OCI-LY1 (cell line): ENCODE data around the gene KRT75.

Experiments
- H2AFZ ChIP-seq: fragments of 200-600 bp; sonication (generic), shearing (Covaris generic); 2 replicates; pipeline ENCODE4 v1.6.0; 2014; ENCODE audit warnings: antibody characterized with exemption, mild to moderate bottlenecking, low read length
- H3F3A ChIP-seq: fragments of 200-600 bp; sonication (generic), shearing (Covaris generic); 2 replicates; pipeline ENCODE4 v1.6.0; 2014; ENCODE audit warnings: mild to moderate bottlenecking, antibody characterized with exemption, low read length, moderate library complexity; ENCODE audit not compliant: insufficient read depth
- H3K27ac ChIP-seq: fragments of 200-600 bp; sonication (generic); 2 replicates; pipeline ENCODE4 v1.5.1; 2014; ENCODE audit warnings: low read length, mixed run types, mild to moderate bottlenecking, low read depth; ENCODE audit not compliant: poor library complexity, severe bottlenecking
- H3K27me3 ChIP-seq: fragments of 200-600 bp; sonication (generic); 2 replicates; pipeline ENCODE4 v1.6.0; 2014; ENCODE audit warnings: antibody characterized with exemption, mild to moderate bottlenecking, low read length, moderate library complexity; ENCODE audit not compliant: insufficient read depth
- H3K36me3 ChIP-seq: fragments of 200-600 bp; sonication (generic); 2 replicates; pipeline ENCODE4 v1.6.1; 2014; ENCODE audit warnings: mild to moderate bottlenecking, antibody characterized with exemption, low read length, moderate library complexity, mixed read lengths; ENCODE audit not compliant: insufficient read depth
- H3K4me1 ChIP-seq: fragments of 200-600 bp; sonication (generic); 2 replicates; pipeline ENCODE4 v1.5.1; 2014; ENCODE audit warnings: mild to moderate bottlenecking, low read length, moderate library complexity; ENCODE audit not compliant: insufficient read depth, severe bottlenecking
- H3K4me2 ChIP-seq: fragments of 200-600 bp; sonication (generic), shearing (Covaris generic); 2 replicates; pipeline ENCODE4 v1.6.1; 2014; ENCODE audit warnings: low read length
- H3K4me3 ChIP-seq: fragments of 200-600 bp; sonication (generic); 2 replicates; pipeline ENCODE4 v1.5.1; 2014; ENCODE audit warnings: low read length, low read depth, mild to moderate bottlenecking, mixed read lengths; ENCODE audit not compliant: poor library complexity, severe bottlenecking
- H3K79me2 ChIP-seq: fragments of 200-600 bp; shearing (Covaris generic); 2 replicates; pipeline ENCODE4 v1.6.1; 2016; ENCODE audit warnings: mixed run types, low read length, mixed read lengths; ENCODE audit not compliant: insufficient read depth
- H3K9ac ChIP-seq: fragments of 200-600 bp; sonication (generic), shearing (Covaris generic); 2 replicates; pipeline ENCODE4 v1.6.1; 2014; ENCODE audit warnings: mild to moderate bottlenecking, low read length, mixed read lengths
- H3K9me2 ChIP-seq: fragments of 200-600 bp; sonication (generic), shearing (Covaris generic); 2 replicates; pipeline ENCODE4 v1.6.1; 2014; ENCODE audit warnings: low read depth, mild to moderate bottlenecking, low read length, mixed read lengths
- H3K9me3 ChIP-seq: fragments of 200-600 bp; shearing (Covaris generic); 2 replicates; pipeline ENCODE4 v1.6.1; 2014; ENCODE audit warnings: low read length, mixed read lengths
- H4K20me1 ChIP-seq: fragments of 200-600 bp; sonication (generic), shearing (Covaris generic); 2 replicates; pipeline ENCODE4 v1.6.0; 2016; ENCODE audit warnings: mild to moderate bottlenecking, low read length; ENCODE audit not compliant: insufficient read depth
- EZH2 ChIP-seq: fragments of 200-600 bp; sonication (generic), shearing (Covaris generic); IDR thresholded peaks from 2 replicates; pipeline ENCODE4 v1.8.0; 2017; ENCODE audit warnings: borderline replicate concordance, mixed run types, mild to moderate bottlenecking, antibody characterized with exemption, low read length, moderate library complexity, mixed read lengths
- TF ChIP-seq, protein P1 (sequence below): fragments of 200-600 bp; sonication (generic), shearing (Covaris generic); IDR thresholded peaks from 2 replicates; pipeline ENCODE4 v1.5.1; 2017; ENCODE audit warnings: mild to moderate bottlenecking, antibody characterized with exemption, low read length, moderate library complexity, mixed read lengths

Gene KRT75

DNA sequence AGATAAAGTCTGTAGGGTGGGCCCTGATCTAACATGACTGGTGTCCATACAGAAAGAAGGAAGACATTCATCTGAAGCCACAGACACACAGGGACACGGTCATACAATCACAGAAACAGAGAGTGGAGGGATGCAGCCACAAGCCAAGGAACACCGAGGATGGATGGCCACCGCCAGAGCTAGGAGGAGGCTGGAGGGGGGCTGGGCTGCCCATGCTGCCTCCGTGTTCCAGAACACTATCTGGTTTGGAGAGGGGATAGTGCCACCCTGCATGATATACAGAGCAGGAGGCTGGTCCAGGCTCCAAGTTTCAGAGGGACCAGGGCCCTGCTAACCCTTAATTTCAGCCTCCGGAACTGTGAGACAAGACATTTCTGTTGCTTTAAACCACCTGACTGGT, 8.7 kb downstream of the KRT75 start:
- no peaks in the 10 kb centered on the region; the same call in 1 of the 2 replicates for H3K27me3 ChIP-seq
- TF ChIP-seq, protein P1, sequence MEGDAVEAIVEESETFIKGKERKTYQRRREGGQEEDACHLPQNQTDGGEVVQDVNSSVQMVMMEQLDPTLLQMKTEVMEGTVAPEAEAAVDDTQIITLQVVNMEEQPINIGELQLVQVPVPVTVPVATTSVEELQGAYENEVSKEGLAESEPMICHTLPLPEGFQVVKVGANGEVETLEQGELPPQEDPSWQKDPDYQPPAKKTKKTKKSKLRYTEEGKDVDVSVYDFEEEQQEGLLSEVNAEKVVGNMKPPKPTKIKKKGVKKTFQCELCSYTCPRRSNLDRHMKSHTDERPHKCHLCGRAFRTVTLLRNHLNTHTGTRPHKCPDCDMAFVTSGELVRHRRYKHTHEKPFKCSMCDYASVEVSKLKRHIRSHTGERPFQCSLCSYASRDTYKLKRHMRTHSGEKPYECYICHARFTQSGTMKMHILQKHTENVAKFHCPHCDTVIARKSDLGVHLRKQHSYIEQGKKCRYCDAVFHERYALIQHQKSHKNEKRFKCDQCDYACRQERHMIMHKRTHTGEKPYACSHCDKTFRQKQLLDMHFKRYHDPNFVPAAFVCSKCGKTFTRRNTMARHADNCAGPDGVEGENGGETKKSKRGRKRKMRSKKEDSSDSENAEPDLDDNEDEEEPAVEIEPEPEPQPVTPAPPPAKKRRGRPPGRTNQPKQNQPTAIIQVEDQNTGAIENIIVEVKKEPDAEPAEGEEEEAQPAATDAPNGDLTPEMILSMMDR, result no peak
- no peak for TF ChIP-seq EZH2
- no peaks in the 10 kb centered on the region for H3K9me3 ChIP-seq
- H4K20me1 ChIP-seq, result no peaks in the 10 kb centered on the region
- no peak overlapping the region for H2AFZ ChIP-seq
- no peak overlapping the region for H3K4me2 ChIP-seq
- no peaks in the 10 kb centered on the region for H3F3A ChIP-seq
- H3K36me3 ChIP-seq, result no peaks in the 10 kb centered on the region
- no peak overlapping the region for H3K4me3 ChIP-seq
- H3K9me2 ChIP-seq, result no peaks in the 10 kb centered on the region
- no peak overlapping the region for H3K9ac ChIP-seq
- no peaks in the 10 kb centered on the region for H3K4me1 ChIP-seq
- no peaks in the 10 kb centered on the region for H3K79me2 ChIP-seq
- H3K27ac ChIP-seq, result no peak overlapping the region

DNA sequence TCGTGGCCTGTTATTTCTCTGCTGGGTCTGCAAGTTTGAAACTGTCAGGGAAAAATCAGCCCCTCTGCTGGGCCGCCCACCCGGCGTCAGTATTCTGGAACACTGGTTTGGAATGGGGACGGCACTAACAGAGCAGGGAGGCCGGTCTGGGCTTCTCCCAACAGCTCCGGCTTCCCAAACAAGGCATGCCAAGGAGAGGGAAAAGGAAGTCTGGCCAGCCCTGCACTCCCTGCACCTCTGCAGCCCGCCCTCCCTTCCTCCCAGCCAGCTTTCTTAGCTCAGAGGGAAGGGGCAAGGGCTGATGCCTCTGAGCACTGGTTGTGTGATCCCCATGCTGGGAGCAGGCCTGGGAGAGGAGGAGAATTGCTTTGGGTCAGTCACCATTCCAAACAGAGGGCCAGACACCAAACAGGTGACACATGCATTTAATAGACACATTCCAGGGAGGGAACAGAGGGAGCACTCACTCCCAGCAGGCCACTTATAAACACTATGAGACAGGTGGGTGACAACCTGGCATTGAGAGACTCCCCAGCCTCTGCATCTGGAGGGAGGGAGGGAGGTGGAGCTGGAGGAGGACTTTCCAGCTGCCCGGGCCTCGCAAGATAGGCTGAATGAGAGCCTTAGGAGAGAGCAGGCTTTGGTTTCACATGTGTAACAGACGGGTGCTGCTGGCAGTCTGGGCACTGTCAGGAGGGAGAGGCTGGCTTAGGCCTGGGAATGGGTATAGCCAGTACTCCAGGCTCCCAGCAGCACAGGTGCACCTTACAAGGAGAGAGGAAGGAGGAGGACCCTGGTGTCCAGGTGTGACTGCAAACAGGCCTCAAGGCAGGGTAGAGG, 10.3 kb downstream of the KRT75 start:
- no peak overlapping the region for H3K27ac ChIP-seq
- no peaks in the 10 kb centered on the region for H3K4me1 ChIP-seq
- TF ChIP-seq, protein P1, result no peak
- no peak for TF ChIP-seq EZH2
- H3K9me3 ChIP-seq, result no peaks in the 10 kb centered on the region
- H3K27me3 ChIP-seq, result no peaks in the 10 kb centered on the region; the same call in none of the 2 replicates
- no peaks in the 10 kb centered on the region for H3K79me2 ChIP-seq
- H2AFZ ChIP-seq, result no peak overlapping the region
- no peaks in the 10 kb centered on the region for H3K9me2 ChIP-seq
- no peak overlapping the region for H3K4me3 ChIP-seq
- H3K9ac ChIP-seq, result no peak overlapping the region
- H4K20me1 ChIP-seq, result no peaks in the 10 kb centered on the region
- no peak overlapping the region for H3K4me2 ChIP-seq
- no peaks in the 10 kb centered on the region for H3F3A ChIP-seq
- H3K36me3 ChIP-seq, result no peaks in the 10 kb centered on the region

DNA sequence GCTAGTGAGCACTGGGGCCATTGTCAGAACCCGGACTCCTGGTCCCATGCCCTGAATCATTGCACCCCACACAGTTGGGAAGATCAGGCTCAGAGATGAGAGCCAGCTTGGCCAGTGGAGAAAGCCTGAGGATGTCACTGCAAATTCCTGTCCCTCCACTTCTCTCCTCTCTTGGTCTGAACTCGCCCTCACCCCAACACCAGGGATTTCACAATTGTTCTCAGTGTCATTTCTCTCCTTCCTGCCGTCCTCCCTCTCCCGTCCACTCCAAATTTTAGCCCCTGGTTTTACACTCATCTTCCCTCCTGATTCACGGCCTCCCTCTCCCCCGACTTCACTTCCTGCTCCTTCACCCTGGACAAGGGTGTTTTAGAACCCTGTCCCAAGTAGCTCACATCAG, 11.1 kb downstream of the KRT75 start:
- Histone ChIP-seq H3F3A (no peaks in the 10 kb centered on the region), H3K4me3 (no peak overlapping the region), H3K9ac (no peak overlapping the region), H3K79me2 (no peaks in the 10 kb centered on the region), H4K20me1 (no peaks in the 10 kb centered on the region), H3K4me1 (no peaks in the 10 kb centered on the region), H3K4me2 (no peak overlapping the region), H2AFZ (no peak overlapping the region), H3K36me3 (no peaks in the 10 kb centered on the region), H3K9me3 (no peaks in the 10 kb centered on the region), H3K27me3 (no peaks in the 10 kb centered on the region; the same call in none of the 2 replicates), H3K27ac (no peak overlapping the region), H3K9me2 (no peaks in the 10 kb centered on the region)
- no peak for TF ChIP-seq EZH2
- TF ChIP-seq, protein P1, result no peak
